NCI-H345 (cell line): ENCODE data around the gene RAB1A.

Experiments
- DNase-seq: peaks from one replicate; lab custom pipeline; 2025; lab: John Stamatoyannopoulos, UW

Gene RAB1A

DNA sequence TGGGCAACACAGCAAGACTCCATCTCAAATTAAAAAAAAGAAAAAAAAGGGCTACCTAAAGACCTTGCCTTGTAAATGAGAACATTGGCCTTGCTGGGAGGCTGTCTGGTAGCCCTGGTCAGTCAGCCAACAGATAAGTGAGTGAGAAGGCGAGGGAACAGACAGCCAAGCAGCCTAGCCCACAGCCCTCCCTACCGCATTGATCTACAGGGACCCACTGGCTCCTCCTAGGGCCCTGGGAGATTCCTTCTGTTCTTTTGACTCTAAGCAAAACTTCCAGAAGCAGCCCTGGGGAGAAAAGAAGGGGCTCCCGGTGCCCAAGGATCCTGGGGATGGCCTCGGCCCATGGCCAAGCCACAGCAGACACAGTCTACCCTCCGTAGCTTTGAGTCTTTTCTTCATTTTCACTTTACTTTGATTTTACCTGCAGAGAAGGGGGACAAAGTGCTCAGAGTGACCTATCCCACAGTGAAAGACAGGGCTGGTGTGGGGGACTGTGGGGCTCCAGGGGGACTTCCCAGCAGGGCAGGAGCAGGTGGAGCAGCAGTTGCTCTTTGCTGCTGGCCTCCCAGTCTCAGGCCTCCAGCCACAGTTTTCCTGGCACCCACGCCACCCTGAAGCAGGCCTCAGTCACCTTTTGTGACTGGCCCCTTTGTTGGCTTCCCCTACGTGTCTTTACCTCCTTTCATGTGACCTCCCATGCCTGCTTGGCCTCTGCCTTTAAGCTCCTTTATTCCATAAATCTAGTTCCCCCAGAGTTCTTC lies 68.6 kb downstream of the RAB1A start:
- no peak for DNase-seq

DNA sequence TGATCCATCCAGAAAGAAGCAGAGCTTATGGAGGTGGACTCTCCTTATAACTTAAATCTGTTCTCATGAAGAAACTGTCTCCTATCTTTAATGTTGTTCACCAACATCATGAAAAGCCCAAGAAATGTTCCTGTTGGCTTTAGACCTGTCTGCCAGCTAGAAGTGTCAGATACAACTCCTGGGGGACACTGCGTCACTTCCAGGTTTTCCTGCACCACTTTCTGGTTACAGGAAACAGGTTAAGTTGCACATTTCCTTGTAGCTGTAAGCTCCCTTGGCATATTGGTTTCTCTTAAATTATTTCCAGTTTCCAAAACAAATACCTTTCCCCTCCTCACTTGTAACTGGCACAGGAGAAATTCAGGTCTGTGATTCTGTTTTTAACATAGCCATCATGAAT lies 70.8 kb downstream of the RAB1A start:
- DNase-seq = no peak

DNA sequence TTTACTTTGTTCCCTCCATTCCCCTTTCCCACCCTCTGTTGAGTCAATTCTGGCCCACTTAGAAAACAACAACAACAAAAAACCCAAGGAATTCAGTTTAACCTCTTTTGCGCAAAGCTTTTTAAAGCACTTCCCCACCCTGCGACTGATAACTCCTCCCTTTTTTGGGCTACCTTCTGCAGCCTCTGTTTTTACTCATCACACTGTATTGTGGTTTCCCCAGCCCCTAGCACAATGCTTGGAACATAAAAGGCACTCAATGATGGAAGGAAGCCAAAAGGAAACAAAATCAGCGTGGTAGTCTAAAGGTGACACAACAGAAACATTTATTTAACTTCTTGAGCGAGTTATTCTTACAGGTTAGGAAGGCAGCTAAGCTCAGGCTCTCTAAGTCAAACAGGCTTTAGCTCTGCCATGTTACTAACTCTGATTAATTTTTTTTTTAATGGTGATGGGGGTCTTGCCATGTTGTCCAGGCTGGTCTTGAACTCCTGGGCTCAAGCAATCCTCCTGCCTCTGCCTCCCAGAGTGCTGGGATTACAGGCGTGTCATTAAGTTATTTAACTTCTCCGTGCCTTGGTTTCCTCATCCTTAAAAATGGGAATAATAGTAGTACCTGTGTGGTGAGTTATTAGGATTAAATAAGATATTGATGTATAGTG lies 72.4 kb downstream of the RAB1A start:
- peak; percentile 64 for DNase-seq

DNA sequence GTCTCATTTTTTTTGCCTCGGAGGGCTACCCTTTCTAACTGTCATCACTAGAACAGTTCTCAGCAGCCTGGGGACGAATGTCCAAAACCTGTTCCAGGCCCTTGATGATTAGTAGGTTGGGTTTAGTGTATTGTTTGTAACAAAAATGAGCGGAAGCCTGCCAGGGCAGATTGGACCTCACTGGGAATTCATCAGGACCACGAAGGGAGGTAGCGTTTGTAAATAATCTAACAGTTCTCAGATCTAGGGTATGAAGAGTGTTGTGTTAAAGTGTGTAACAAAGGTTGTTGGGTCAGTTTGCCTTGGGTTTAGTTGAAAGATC lies 72.9 kb downstream of the RAB1A start:
- no peak for DNase-seq

DNA sequence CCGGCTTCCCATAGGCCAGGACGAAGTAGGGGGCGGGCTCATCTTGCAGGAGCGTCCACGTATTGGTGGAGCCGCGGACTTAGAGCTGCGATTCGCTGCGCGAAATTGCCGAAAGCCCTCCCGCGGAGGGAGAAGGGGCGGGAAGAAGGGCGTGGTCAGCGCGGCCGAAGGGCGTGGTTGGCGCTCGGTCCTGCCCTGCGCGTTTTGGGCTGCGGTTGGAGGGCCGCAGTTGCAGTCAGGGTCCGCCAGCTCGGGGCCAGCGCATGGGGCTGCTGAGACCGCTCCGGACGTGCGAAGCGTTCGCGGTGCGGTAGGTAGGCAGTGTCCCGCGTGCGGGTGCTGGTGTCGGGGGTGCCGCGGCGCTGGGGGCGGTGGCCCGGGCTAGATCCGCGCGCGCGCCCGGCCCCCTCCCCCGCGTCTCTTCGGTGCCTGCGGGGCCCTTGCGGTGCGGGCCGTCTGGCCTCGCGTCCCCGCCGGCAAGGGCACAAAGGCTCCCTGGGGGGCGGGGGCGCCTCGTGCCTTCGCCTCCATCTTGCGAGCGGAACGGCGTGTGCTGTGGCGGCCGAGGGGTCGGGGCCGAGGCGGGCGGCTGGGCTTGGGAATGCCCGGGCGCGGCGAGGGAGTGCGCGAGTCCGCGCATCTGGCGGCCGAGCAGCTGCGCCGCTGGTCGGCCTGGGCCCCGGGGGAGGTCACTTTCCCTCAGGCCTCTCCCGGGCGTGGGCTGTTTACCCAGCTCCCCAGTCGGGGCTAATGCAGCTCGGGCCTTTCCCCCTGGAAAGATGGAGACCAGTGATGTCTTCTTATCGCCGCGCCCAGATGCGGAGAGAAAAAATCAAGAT lies 73.5 kb downstream of the RAB1A start, which contains the start of gene CEP68:
TSS of gene CEP68 (plus strand) at position 202 of the 839 bp plus-strand sequence. CDS start 13,029 bp downstream, outside the sequence.
- peak; percentile 98 for DNase-seq

DNA sequence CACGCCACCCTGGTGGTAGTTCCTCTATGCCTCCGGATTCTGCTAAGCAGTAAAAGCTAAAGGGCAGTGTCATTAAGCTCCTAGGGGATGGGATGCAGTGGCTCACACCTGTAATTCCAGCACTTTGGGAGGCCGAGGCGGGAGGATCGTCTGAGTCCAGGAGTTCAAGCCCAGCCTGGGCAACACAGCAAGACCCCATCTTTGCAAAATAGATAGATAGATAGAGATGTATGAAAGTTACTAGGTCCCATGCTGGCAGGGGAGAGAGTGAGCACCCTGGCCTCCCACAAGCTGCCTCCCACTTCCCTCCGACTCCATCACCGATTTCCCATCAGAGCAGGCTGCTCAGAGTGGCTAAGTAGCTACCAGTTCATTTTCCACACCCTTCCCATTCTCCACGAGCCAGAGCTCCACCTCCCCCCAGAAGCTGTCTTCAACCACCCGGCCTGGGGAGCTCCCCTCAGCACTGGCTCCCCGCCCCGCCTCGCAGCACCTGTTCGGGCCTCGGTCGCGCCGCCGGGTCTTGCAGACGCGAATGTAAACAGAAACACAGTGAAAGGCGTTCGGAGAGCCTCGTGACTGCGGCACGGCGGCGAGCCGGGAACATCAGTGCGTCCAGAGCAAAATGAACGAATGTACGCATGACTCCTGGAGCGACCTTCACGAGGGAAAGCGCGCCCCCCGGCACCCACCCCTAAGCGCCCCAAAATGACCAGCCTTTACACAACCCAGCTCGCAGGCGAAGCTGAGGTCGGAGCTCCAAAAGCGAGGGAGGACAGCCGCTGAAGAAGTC lies 74.3 kb downstream of the RAB1A start:
- peak; percentile 77 for DNase-seq

DNA sequence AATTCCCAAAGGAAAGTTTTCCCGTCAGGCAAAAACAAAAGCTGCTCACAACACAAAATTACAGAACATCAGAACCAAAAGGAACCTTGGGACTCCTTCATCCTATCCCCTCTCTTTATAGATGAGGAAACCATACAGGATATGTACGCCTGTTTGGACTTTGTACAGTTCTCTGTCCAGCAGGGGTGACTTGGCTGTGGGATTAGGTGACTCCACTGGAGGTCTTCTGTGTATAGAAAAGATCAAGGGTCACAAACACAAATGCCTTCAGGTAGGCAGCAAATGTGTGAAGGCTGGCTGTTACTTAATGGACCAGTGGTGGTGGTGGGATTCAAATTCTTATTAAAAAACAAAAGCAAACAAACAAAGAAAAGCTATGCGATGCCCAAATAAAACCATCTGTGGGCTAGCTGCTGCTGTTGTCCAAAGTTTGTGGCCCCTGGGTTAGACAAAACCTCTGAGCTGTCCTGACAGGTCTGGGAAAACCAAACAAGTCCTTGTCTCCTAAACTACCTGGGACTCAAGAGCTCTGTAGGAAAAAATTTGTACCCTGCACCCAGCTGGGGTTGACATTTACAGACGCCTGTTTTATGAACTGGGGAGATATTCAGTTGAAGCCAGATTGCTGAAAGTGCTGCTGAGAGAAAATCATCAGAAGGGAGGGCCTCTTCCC lies 75.0 kb downstream of the RAB1A start:
- DNase-seq = no peak

DNA sequence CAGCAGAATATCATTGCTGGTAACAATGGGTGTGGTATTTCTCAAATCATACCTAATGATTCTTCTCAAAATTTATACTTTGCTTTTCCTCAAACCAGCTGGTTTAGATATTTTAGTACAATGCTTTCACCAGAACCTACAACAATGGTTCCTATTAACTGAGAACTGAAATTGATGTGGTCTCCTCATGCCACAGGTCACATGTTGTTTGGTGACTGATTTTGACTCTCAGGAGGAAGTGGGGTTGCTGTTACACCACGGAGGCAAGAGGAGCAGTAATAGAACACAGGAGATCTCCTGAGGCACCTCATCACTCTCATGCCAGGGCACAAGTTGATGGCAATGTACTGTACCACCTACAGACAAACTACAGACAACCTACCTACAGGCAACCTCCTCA lies 76.7 kb downstream of the RAB1A start:
- no peak for DNase-seq

DNA sequence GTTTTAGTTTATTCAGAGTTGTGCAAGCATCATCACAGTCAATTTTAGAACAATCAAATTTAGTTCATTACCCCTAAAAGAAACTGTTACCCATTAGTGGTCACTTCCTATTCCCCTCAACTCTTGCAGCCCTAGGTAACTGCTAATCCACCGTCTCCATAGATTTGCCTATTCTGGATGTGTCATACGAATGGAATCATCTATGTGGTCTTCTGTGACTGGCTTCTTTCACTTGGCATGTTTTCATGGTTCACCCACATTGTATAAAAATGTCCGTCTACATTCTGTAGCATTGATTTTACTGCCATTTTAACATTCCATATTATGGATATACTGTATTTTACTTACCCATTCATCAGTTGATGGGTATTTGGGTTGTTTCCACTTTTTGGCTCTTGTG lies 79.0 kb downstream of the RAB1A start:
- DNase-seq = no peak

DNA sequence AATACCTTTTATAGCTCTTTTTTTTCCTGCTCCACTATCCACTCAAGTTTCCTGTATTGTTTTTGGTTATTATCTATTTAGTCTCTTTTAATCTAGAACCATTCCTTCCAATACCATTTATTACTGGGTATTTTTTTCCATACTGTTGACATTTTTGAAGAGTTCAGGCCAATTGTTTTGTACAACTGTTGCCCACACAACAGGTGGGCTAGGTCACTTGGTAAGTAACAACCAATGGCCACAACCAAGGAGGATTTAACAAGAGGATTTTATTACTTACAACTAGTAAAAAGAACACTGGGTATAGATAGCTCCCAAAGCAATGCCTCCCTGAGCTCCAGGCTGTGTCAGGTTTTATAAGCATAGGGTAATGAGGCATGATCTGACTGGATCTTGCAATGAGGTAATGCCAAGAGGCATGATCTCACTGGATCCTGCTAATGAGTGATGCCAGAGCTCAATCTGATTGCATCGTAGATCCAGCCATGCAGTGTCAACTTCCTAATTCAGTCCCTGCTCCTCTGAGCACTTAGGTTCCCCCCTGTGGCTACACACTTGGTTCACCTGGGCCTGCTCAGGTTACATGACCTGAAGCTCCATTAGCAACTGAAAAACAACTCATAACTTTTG lies 80.8 kb downstream of the RAB1A start:
- DNase-seq = peak; percentile 48

DNA sequence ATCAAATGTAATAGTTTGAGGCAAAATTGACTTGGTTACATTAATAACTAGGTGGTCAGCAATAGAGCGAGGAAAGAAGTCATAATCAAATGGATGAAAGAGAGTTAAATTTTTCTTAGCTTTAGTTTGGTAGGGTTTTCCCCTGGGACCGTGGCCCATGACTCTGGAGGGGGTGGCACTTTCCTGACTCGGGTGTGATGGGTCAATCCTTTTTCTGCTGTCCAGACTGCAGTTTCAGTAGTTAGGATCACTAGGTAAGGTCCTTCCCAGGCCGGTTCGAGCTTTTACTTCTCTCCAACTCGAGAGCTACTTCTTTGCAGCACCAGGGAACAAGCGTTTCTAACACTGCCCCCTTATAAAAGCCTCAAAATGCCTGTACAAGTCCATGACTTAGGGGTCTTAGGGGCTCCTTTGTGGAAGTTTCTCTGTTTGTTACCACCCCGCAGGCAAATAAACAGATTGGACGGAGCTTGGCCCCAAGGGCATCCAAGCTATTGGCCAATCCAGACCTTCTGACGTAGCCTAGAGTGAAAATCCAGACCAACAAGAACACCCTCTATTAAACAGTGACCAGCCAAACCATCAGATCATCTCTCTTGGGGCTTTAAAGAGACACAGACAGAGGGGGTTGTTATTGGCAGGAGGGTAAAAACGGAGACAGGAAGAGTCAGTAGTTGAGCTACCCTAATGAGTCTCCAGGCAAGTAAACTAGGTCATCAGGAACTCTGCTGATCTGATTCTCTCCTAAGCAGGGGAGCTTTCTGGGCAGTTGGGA lies 83.1 kb downstream of the RAB1A start:
- DNase-seq = no peak

DNA sequence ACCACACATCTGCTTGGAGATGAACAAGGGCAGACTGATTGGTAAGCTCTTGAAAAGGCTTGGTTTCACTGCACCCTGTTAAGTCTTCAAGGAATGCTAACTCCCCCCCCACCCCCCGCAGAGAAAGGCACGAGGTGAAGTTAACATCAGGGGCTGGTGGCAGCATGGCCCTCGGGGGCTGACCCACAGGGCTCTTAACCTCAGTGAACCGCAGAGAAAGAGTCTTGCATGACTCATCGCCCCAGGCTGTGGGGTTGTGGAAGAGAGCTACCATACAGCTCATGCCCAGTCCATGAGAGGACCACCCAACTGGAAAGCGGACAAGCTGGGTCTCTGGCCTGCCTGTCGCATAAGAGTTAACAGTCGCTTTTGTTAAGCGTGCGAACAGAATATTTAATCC lies 84.3 kb downstream of the RAB1A start:
- DNase-seq = no peak

DNA sequence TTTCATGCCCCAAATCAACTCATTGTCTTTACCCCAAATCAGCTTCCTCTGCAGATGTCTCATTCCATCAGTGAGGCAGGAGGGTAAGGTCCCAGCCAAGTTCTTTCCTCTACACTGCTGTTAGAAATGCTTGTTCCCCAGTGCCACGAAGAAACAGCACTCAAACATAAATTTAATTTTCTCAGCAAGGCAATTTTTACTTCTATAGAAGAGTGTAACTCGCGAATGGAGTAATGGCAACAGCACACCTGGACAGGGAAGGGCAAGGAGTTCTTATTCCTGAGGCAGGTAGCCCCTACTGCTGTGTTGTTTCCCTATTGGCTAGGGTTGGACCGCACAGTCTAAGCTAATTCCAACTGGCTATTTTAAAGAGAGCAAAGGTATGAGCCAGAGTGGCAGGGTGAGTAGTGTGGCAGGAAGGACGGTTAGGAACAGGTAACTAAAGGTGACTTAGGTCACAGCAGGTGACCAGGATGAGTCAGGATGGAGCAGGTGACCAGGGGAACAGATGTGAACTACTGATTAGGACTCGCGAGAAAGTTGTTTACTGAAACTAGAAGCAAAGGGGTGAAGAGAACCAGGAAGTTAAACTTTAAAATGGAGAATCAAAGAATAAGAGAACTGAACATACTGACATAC lies 85.7 kb downstream of the RAB1A start:
- no peak for DNase-seq

DNA sequence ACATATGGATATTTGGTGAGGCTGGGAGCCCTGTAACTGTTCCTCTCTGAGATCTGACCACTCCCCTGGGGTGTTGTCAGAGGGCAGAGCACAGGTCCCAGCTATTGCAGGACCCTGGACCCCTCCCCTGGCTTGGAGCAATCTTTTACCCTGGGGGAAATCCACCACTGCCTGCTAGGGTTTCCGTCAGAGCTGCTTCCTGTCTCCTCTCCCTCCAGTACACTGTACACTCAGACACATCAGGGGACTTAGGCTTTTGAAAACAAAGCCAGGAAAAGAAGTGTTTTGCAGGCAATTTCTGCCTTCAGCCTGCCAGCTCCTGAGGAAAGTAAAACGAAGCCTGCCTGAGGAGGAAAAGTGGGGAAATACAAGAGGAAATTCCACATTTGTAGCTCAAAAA lies 86.9 kb downstream of the RAB1A start:
- no peak for DNase-seq

DNA sequence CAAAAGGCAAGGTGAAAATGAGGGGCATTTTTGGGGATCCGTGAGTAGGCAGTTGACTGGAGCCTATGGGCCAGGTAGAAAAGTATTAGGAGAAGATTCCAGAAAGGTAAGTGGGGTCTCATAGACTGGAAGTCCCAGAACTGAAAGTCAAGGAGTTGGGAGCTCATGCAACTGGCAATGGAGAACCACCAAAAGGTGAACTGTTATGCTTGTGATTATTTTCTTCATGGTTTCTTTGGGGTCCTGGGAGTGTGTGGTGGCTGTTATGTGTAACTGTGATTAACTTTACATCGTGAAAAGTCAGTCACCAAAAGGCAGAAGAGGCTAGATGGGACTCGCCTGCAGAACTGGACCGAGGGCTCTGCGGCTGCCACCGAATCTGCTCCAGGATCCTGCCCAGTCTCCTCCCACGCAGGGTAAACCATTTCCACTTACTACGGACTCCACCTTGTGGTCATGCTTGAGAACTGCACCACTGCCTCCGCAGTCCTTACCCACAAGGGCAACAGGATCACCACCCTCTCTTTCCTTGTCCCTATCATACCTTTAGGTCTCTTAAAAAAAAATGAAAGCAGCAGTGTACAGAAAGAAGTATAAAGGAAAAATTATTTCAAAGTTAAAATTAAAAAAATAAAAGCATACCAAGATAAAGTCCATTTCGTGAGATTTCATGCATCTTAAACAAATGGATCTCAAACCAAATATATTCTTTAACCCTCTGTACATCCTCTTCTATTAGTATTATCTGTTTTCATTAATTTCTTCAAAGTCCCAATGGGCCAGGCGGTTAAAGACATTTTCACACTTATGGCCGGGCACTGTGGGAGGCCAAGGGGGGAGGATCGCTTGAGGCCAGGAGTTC lies 89.3 kb downstream of the RAB1A start:
- DNase-seq = peak; percentile 82

DNA sequence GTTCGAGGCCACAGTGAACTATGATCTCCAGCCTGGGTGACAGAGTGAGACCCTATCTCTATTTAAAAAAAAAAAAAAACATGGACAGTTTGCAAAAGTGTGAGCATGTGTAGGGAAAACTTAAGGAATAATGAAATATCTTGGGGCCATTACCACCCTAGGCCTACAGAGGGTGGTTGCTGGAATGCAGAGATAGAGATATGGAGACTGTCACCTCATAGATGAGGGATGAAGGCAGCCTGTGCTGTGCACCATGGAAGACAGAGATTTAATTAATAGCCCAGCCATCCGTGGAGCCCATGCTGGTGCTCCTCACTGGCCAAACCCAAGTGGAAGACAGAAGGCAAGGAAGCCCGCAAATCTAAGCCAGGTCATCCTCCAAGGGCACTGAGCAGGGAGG lies 90.3 kb downstream of the RAB1A start:
- no peak for DNase-seq

DNA sequence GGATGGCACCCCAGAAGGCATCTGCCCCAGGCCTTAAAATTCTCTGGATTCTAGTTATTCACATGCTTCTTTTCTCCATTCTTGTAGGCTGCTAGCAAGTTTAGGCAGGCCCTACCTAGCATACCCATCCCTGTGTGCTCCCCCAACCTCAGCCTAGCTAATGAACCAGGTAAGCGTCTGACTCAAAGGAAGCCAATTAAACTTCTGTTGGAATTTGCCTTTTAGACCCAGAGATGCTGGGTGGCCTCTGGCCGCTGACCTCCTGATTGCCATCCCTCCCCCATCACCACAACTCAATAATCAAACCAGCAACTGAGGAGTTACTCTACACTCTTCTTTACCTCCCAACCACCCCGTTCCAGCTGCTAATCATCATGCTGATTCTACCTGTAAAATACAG lies 92.7 kb downstream of the RAB1A start:
- DNase-seq = no peak
